A673 (cell line): ENCODE data around the gene SGSM2. TPM values are rescaled to one million over a fixed set of nuclear protein-coding genes. Genes with fewer than 3 reads are reported as not detected.

Experiments used
- BruUV-seq: library from RNA; stranded (reverse); fragments of 400-500 nt; replicated peaks from 2 replicates; lab custom pipeline; 2021; lab: Mats Ljungman, UMichigan
- CTCF ChIA-PET: fragments of 300-600 bp; sonication (Branson Sonifier 250); formaldehyde crosslinking; loops from one replicate; lab custom pipeline; 2022; ENCODE audit warnings: antibody characterized with exemption; lab: Charles Lee
- POLR2A ChIA-PET: fragments of 300-600 bp; sonication (Branson Sonifier 250); formaldehyde crosslinking; loops from one replicate; lab custom pipeline; 2022; ENCODE audit warnings: antibody characterized with exemption; ENCODE audit not compliant: low non-redundant PET; lab: Charles Lee
- DNase-seq: peaks from one replicate; pipeline ENCODE4 v3.0.0-alpha.2; 2015; ENCODE audit warnings: low spot score
- H3K27ac ChIP-seq: fragments of 200-600 bp; sonication (generic); 2 replicates; pipeline ENCODE4 v1.5.1; 2016; ENCODE audit warnings: mixed run types, low read depth, mild to moderate bottlenecking, mixed read lengths, antibody characterized with exemption, low read length; ENCODE audit not compliant: poor library complexity, severe bottlenecking
- H3K27me3 ChIP-seq: fragments of 200-600 bp; sonication (generic); replicated peaks from 2 replicates; pipeline ENCODE4 v1.6.1; 2017; ENCODE audit warnings: mixed run types, low read depth, mild to moderate bottlenecking, mixed read lengths, antibody characterized with exemption, low read length; ENCODE audit not compliant: insufficient read depth, poor library complexity
- H3K36me3 ChIP-seq: fragments of 200-600 bp; sonication (generic); 2 replicates; pipeline ENCODE4 v1.6.1; 2016; ENCODE audit warnings: mixed run types, mild to moderate bottlenecking, mixed read lengths, antibody characterized with exemption, low read length; ENCODE audit not compliant: insufficient read depth, poor library complexity, severe bottlenecking
- H3K4me1 ChIP-seq: fragments of 200-600 bp; sonication (generic); 2 replicates; pipeline ENCODE4 v1.6.1; 2017; ENCODE audit warnings: mixed run types, mild to moderate bottlenecking, mixed read lengths, antibody characterized with exemption, low read length; ENCODE audit not compliant: insufficient read depth, poor library complexity, severe bottlenecking
- H3K4me3 ChIP-seq: fragments of 200-600 bp; sonication (generic); 2 replicates; pipeline ENCODE4 v1.5.1; 2016; ENCODE audit warnings: low read depth, mixed run types, mild to moderate bottlenecking, mixed read lengths, low read length; ENCODE audit not compliant: poor library complexity, severe bottlenecking
- H3K9me3 ChIP-seq: fragments of 200-600 bp; sonication (generic); 2 replicates; pipeline ENCODE4 v1.6.1; 2016; ENCODE audit warnings: mixed run types, low read depth, mild to moderate bottlenecking, mixed read lengths, antibody characterized with exemption, low read length; ENCODE audit not compliant: poor library complexity, severe bottlenecking
- CTCF ChIP-seq: fragments of 300-800, 200-600 bp; sonication (generic); conservative IDR thresholded peaks from 2 replicates; pipeline ENCODE4 v1.5.1; 2017; ENCODE audit warnings: low read depth, mild to moderate bottlenecking, antibody characterized with exemption, low read length, moderate library complexity, mixed read lengths
- EZH2 ChIP-seq: fragments of 200-600 bp; sonication (generic); IDR thresholded peaks from 2 replicates; pipeline ENCODE4 v1.6.1; 2017; ENCODE audit warnings: borderline replicate concordance, low read depth, mild to moderate bottlenecking, mixed read lengths, antibody characterized with exemption, low read length; ENCODE audit not compliant: poor library complexity, severe bottlenecking
- intact Hi-C: fragments of 100-400 bp; cut with micrococcal nuclease; formaldehyde crosslinking; loops from one replicate; pipeline ENCODE4 v1.10.0; 2022; ENCODE audit not compliant: unreplicated experiment
- total RNA-seq: library from RNA; stranded (reverse); gene quantifications from 2 replicates; pipeline ENCODE4 v1.2.3, GENCODE V29; 2021

The SGSM2 gene
- total RNA-seq, 1 experiment from 2014 or later = 81.2 TPM

- H3K36me3 ChIP-seq = no peaks in the 10 kb centered on the region
- no peak overlapping the region for H3K4me3 ChIP-seq
- no peaks in the 10 kb centered on the region for H3K9me3 ChIP-seq
- TF ChIP-seq CTCF (no peak), EZH2 (no peak)
- no peak for DNase-seq
- intact Hi-C loops = no loop called here
- no peak overlapping the region for H3K27ac ChIP-seq
- BruUV-seq = no TSS peak
- ChIA-PET CTCF (no interaction called here), POLR2A (no interaction called here)
- H3K27me3 ChIP-seq = no peaks in the 10 kb centered on the region
- H3K4me1 ChIP-seq = peaks cover 8% of the 10 kb centered on the region
Measured at GRCh38 chr17:2354311-2354710, 17.0 kb downstream of the SGSM2 start.

GRCh38 chr17:2357237-2357636 is 19.9 kb downstream of the SGSM2 start:
- CTCF ChIA-PET = no interaction called here

GRCh38 chr17:2357931-2358434 is 20.7 kb downstream of the SGSM2 start:
- no peak overlapping the region for H3K4me3 ChIP-seq
- H3K27ac ChIP-seq = no peak overlapping the region
- no peak for DNase-seq
- TF ChIP-seq CTCF (no peak), EZH2 (no peak)
- intact Hi-C loops = no loop called here
- ChIA-PET POLR2A (no interaction called here), CTCF (no interaction called here)
- H3K36me3 ChIP-seq = no peaks in the 10 kb centered on the region
- H3K4me1 ChIP-seq = peaks cover 14% of the 10 kb centered on the region
- no TSS peak for BruUV-seq
- H3K27me3 ChIP-seq = no peaks in the 10 kb centered on the region
- no peaks in the 10 kb centered on the region for H3K9me3 ChIP-seq

More at GRCh38 chr17:2357237-2357636, 19.9 kb downstream of the SGSM2 start:
- POLR2A ChIA-PET = no interaction called here
- TF ChIP-seq CTCF (no peak), EZH2 (no peak)
- Histone ChIP-seq H3K27me3 (no peaks in the 10 kb centered on the region), H3K36me3 (no peaks in the 10 kb centered on the region), H3K4me1 (peaks cover 14% of the 10 kb centered on the region), H3K9me3 (no peaks in the 10 kb centered on the region), H3K27ac (no peak overlapping the region), H3K4me3 (no peak overlapping the region)
- intact Hi-C loops = no loop called here
- no TSS peak for BruUV-seq
- no peak for DNase-seq
